ENCODE results near the gene INS. TPM values are rescaled to one million over a fixed set of nuclear protein-coding genes. Genes with fewer than 3 reads are reported as not detected.

The INS gene
- total and polyA plus RNA-seq, 2 of the 13 experiments (the other 11 are each of a cell fraction or from before 2014, with no cell fraction given), result not detected

DNA sequence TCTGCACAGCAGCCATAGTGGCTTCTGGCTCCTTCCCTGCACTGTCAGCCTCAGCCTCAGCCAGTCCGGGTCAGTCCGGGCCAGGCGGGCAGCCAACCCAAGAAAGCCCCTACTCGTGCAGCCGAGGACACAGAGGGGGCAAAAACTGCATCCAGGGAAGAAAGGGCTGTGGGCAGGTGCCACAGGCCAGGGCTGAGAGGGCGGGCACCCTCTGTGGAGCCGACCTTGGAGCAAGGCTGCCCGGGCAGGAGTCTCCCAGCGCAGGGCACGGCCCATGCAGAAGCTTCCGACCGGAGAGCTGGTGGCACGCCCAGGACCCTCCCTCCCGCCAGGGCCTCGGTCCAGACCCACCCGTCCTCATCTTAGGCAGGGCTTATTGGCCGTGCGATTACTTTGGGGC, 21.1 kb upstream of the INS start:
- BruUV-seq (replicated peaks), result no TSS peak
- no peak overlapping the region for H3K4me2 ChIP-seq (ENCODE audit: low read depth, low read length)
- H3K9ac ChIP-seq (ENCODE audit: insufficient read depth, low read depth, low read length), result no peak overlapping the region
- H2AFZ ChIP-seq (ENCODE audit: low read length), result no peak overlapping the region
- intact Hi-C loops (cut with micrococcal nuclease; ENCODE audit: unreplicated experiment), result no loop called here
- TF ChIP-seq RBM22 (optimal IDR thresholded peaks at IDR 0.05; ENCODE audit: low read length), result no peak
- no peak for TF ChIP-seq SRY (CRISPR knock-in tag; IDR thresholded peaks at IDR 0.05)
- no peak for TF ChIP-seq RARA (CRISPR knock-in tag; IDR thresholded peaks at IDR 0.05)
- TF ChIP-seq, protein P1, sequence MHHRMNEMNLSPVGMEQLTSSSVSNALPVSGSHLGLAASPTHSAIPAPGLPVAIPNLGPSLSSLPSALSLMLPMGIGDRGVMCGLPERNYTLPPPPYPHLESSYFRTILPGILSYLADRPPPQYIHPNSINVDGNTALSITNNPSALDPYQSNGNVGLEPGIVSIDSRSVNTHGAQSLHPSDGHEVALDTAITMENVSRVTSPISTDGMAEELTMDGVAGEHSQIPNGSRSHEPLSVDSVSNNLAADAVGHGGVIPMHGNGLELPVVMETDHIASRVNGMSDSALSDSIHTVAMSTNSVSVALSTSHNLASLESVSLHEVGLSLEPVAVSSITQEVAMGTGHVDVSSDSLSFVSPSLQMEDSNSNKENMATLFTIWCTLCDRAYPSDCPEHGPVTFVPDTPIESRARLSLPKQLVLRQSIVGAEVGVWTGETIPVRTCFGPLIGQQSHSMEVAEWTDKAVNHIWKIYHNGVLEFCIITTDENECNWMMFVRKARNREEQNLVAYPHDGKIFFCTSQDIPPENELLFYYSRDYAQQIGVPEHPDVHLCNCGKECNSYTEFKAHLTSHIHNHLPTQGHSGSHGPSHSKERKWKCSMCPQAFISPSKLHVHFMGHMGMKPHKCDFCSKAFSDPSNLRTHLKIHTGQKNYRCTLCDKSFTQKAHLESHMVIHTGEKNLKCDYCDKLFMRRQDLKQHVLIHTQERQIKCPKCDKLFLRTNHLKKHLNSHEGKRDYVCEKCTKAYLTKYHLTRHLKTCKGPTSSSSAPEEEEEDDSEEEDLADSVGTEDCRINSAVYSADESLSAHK (CRISPR knock-in tag; IDR thresholded peaks at IDR 0.05; ENCODE audit: borderline replicate concordance), result no peak
- TF ChIP-seq ZNF34 (CRISPR knock-in tag; IDR thresholded peaks at IDR 0.05; ENCODE audit: borderline replicate concordance), result no peak
- TF ChIP-seq FOSL1 (CRISPR knock-in tag; IDR thresholded peaks at IDR 0.05; ENCODE audit: borderline replicate concordance), result no peak
- no peak for TF ChIP-seq PRMT3 (CRISPR knock-in tag; IDR thresholded peaks at IDR 0.05; ENCODE audit: borderline replicate concordance, low read depth)
- TF ChIP-seq NFKB2 (CRISPR knock-in tag; IDR thresholded peaks at IDR 0.05; ENCODE audit: borderline replicate concordance), result no peak
- no peak for TF ChIP-seq ZNF350 (CRISPR knock-in tag; IDR thresholded peaks at IDR 0.05; ENCODE audit: borderline replicate concordance, low read depth)
- no peak for TF ChIP-seq FOXA3 (CRISPR knock-in tag; IDR thresholded peaks at IDR 0.05)
- TF ChIP-seq KDM4B (CRISPR knock-in tag; IDR thresholded peaks at IDR 0.05), result no peak
- TF ChIP-seq ZNF282 (IDR thresholded peaks at IDR 0.05; ENCODE audit: partially characterized antibody), result no peak
- no peak for TF ChIP-seq SP4 (CRISPR knock-in tag; IDR thresholded peaks at IDR 0.05)
- DNase-seq (ENCODE audit: low spot score) (no peak), ATAC-seq (no peak), FAIRE-seq (no peak)
- in situ Hi-C loops (cut with HindIII; ENCODE audit: extremely low pct_ligation_motif_present, low pct_unique_long_range_greater_than_20kb), result no loop called here
- no peaks in the 10 kb centered on the region for H4K20me1 ChIP-seq (ENCODE audit: insufficient read depth, low read length)
- POLR2A ChIA-PET, result no interaction called here
- H3K4me1 ChIP-seq (ENCODE audit: insufficient read depth, low read length), result peaks cover 17% of the 10 kb centered on the region
- CTCF ChIA-PET (ENCODE audit: low intra/inter-chr PET ratio, low total read pairs), result no interaction called here
- H3K27me3 ChIP-seq (ENCODE audit: control insufficient read depth in 1 of 2, insufficient read depth in 2 of 2, low read length in 2 of 2), result peaks cover 12 to 72% of the 10 kb centered on the region in 2 experiments
- no peak overlapping the region for H3K27ac ChIP-seq (ENCODE audit: extremely low read length, insufficient read depth, low read length)
- WGBS (ENCODE audit: low lambda C conversion rate), result 80% methylated on average over 2 of the region's 18 CpGs
- no peaks in the 10 kb centered on the region for H3K36me3 ChIP-seq (replicated peaks in 1 of 2; ENCODE audit: control insufficient read depth in 1 of 2, insufficient read depth in 2 of 2, low read length in 2 of 2)
- no peaks in the 10 kb centered on the region for H3K79me2 ChIP-seq (ENCODE audit: insufficient read depth, low read length)
- H3K9me3 ChIP-seq (ENCODE audit: low read length), result no peaks in the 10 kb centered on the region
- no peak overlapping the region for H3K4me3 ChIP-seq (replicated peaks in 1 of 3; ENCODE audit: insufficient read depth in 1 of 3, low read depth in 2 of 3, low read length in 3 of 3)

Measured in HepG2 (cell line).